GM18861 (cell line): ENCODE measurements around the gene SUPT4H1.

Experiments
- ATAC-seq: cut with Tn5 transposase; IDR thresholded peaks from one replicate; pipeline ENCODE4 v1.9.1; 2021; ENCODE audit not compliant: unreplicated experiment

The SUPT4H1 gene

DNA sequence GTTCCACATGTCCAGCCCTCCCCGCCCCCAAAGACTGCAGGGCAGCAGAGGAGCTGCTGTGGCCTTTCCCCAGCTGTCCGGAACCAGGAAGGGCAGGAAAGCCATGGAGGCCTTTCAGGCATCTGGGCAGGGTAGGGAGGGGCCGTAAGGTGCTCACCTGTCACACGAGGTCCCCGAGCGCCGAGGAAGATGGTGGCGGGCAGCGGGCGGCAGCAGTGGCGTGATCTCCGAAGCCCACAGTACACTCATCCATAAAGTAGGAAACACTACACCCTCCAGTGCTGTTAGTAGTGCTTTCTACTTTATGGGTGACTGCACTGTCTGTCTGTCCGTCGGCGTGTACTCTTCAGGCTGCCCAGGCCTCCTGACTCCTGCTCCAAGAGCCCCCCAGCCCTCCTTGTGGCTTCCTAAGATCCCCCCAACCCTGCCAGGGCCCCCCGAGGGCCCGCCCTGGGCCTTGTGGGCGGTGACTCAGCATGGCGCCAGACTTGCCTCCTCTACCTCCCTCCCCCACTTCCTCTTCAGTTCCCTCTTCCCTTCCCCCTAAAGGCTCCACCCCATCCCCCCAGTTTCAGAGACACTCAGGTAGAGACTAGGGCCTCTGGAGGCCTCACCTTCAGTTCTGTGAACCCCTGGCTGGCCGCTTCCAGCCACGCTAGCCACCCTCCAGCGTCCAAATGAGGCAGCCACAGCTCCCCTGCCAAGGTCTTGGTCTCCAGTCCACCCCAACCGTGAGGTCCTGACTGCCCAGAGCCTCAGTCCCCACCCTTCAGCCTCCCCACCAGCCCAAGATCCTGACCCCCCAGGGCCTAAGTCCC, 20.8 kb downstream of the SUPT4H1 start:
- no peak for ATAC-seq

DNA sequence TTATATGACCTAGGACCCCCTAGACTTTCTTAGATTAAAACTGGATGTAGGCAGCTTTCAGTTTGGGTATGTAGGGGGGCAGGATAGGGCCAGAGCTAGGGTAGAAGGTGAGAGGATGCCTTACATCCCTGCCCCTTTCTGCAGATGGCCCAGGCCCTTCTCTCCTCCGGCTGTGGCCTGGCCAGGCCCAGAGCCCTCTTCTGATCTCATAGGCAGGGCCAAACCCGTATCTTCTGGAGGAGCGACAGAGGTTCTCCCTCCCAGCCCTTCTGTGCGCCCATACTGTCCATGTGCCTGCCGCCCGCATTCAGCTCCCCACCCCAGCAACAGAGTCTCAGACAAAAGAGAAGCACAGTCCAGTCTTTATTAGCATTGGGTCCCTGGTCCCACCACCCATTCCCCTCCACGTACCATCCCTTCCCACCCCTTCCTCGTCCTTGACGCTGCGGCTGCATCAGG, 21.4 kb downstream of the SUPT4H1 start:
- no peak for ATAC-seq

DNA sequence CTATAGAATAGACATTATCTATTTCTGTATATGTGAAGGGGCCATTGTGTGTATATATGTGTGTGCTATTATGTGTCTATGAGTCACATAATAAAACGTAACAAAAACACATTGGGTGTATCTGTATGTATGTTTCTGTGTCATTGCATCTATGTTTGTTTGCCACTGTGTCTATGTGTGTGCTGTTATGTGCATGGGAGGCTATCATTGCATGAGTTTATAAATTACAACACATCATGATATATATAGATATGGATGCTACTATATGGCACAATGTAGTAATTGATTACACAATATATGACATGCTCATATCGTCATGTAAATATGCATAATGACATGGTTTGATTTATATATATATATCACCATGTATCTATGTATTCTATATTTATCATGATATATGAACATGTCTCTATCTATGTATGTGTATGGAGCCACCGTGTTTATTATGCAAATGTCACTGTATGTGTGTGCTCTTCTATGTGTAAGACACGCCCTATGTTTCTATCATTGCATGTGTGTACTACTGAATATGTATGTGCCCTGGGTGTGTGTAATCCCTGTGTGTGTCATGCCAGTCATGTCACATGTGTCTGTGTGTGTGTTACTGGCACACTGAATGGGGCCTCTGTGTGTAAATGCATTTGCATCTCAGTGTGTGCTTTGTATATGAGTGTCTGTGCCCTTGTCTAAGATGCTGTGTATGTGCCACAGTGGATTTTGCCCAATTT, 22.0 kb downstream of the SUPT4H1 start:
- peak; percentile 21 for ATAC-seq

DNA sequence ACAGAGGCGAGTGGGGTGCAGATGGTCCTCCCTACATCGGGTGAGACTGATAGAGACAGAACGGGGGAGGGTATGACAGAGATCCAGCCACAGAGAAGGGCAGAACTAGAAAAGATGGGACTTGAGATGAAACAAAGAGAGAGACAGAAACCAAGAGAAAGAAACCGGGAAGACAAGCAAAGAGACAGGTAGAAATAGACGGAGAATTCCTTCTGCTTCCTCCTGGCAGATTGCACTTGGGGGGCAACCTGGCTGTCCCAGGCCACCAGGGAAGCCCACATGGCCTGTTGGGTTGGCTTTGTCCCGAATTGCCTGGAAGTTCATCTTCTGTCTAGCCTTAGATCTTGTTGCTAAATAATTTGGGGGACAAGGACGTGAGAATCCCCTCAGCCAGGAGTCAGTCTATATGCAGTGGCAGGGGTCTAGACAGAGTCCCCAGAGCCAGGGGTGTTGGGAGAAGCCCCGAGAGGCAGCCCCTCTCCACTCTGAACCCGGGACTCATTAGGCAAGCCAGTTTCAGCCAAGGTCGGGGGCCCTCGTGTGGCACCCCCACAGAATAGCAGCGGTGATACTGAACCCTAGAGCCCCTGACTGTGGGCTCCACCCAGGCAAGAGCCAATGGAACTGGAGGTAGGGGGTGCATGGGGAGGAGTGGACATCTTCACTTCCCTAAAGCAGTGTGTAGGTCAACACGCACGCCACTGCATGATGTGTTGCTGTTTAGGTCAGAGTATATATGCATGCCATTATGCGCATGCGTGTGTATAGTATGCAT, 22.8 kb downstream of the SUPT4H1 start:
- peak; percentile 36 for ATAC-seq

DNA sequence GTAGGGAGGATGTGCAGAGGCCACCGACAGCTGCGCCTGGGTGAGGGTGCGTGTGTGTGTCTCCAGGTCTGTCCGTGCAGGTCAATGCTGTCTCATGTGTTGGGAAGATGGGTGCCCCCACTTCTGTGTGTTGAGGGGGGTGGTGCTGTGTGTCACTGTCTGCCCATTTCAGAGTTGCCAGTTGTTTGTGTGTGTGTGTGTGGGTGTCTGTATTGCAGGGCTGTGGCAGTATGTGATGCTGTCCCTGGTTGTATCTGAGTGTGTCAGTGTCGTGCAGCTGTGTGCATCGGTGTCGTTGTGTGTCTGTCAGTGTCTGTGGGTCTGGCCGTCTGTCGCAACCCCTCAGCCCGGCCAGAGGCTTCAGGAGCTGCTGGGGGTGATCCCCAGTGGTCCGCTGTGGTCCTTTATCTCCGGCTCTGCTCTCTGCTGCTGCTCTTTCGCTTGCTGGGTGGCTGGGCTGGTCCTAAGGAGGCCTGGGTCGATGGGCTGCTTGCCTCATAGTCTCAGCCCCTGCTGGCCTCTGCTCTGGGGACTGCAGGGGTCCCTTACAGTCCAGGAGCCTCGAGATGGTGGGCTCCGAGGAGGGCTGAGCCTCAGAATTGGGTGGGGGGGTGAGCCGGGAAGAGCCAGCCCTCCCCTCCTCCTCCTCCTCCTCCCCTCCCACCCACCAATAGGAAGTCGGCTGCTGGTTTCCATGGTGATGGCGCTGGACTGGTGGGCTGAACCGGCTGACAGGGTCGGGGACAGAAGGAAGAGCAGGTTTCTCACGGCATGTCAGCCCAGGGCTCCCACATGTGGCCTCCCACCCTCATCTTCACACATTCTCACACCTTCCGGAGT, 23.6 kb downstream of the SUPT4H1 start, which contains the start of gene TSPOAP1:
TSS of gene TSPOAP1 (minus strand) at position 601 of the 840 bp plus-strand sequence. CDS start 875 bp downstream, outside the sequence.
- ATAC-seq = no peak

DNA sequence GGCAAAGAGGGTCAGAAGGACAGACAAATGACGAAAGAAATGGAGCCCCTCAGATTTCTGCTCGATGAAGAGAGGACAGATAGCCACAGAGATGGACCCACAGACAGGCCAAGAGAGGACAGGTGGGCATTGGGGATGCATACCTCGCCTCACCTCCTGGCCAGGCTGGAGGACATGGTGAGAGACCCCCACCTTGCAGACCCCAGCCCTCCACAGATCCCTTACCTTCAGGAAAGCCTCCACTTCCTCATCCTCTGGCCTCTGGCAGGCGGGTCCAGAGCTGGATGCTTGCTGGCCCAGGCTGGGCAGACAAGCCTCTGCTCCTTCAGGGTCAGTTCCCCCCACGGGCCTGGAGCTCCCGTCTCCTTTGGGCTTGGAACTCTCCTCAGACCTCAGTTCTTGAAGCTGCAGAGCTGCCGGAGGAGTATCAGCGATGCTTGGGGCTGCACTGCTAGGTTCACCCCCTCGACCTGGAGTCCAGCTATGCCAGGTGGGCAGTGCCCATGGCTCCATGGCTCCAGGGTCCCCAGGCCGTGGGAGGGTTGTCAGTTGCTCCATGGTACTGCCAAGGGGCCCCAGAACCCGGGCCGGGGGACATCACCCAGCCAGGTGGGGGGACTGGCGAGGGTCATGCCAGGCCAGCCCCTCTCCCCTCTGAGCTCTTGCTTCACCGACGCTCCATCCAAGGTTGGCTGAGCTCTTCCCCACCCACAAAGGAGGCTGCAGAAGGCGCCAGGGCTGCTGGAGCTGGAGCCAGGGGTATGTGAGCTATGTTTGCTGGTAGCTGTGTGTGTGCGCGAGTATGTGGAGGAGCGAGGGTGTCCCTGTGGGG, 24.4 kb downstream of the SUPT4H1 start:
- no peak for ATAC-seq

DNA sequence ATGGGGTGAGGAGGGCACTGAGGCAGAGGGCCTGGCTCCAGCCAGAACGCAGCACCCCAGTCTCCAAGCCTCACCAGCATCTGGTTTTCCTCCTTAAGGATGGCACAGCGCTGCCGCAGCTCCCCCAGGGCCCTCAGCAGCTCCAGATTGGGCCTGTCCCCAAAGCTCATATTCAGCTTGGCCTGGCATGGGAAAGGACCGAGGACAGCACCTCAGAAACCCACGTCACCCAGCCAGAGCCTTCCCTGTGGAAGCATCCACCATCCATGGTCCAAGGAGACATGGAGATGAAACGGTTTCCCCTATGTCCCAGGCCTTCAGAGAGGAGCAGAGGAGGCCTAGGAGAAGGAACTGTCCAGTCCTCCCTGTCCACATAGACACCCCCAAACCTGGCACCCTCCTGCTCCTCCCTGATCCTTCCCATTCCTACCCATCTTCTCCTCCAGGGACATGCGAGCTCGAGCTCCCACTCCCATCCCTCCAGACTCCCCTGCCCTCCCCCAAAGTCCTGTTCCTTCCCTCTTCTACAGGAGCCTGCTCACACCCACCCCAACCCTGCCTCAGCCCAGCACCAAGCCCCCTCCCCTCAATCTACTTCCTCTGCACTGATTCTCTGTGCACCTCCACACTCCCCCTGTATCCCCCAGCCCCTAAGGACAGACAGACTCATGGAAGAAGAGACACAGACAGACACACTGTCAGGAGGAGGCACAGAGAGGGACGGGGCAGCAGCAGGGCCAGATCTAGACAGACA, 25.2 kb downstream of the SUPT4H1 start:
- no peak for ATAC-seq

DNA sequence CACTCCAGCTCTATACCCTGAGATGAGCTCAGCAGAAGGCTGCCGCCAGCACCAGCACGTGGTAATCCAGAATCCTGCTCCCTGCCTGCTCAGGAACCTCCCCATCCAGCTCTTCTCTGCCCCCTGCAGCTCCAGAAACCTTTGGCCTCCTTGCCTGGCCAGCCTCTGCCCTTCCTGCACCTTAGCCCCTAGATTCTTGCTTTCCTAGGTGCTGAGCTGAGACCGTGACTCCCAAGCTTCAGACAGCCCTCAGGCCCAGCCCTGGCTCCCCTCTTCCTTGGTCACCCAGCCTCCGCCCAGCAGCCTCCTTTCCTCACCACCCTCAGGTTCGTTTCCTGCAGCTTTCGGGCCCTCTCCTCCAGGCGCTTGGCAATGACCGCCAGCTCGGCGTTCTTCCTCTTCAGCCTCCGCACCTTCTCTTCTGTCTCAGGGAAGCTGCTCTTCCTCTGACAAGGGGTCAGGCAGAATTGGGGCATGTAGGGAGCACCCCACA, 26.0 kb downstream of the SUPT4H1 start:
- ATAC-seq = no peak

DNA sequence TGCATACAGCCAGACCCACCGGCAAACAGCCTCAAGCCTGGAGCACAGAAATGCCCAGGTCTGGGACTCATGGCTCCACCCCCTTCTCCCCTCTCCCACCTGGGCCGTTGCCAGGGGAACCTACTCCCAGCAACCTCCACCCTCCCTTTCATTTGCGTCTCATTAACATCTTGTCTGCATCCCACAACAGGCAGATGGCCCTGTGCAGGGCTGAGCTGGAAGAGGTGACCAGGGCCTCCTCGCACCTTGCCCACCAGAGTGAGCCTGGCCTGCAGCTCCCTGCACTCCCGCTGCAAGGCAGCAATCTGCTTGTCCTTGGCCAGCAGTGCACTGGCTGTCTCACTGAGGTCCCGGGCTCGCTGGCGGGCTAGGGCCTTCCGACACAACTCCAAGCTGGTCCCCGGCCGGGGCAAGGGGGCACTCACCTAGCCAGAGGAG, 26.7 kb downstream of the SUPT4H1 start:
- no peak for ATAC-seq

DNA sequence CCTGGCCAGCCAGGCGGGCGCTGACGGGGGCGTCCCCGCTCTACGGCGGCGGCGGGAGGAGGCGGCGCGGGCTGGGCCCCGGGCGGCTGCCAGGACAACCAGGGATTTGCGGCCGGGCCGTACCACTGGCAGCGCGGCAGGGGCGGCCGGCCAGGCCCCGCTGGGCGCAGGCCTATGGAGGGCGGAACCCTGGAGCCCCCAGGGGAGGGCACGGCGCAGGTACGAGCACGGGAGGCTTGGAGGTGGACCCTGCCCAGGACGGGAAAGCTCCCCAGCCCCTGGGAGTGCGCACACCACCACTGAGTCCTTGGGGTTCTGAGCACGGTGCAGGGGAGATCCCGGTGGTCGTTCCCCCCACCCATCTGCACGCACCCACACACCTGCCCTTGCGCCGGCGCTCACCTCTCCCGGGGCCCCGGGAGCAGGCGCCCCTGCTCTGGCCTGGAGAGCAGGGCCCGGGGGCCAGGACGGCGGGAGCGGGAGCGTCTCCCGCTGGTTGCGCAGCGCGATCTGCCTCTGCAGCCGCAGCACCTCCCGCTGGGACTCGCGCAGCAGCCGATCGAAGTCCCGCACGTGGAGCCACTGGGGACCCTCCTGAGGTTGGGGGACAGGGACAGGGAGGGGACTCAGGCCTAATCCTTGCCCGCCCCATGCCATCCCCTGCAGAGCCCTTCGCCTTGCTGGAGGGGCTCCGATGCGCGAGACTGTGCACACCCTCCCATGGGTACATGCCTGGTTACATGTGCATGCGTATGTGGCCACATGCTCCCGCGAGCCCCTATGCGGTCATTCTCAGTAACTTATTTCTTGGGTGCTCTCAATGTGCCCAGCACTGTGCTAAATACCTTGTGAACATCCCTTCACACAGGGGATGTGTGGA, 27.4 kb downstream of the SUPT4H1 start:
- no peak for ATAC-seq

DNA sequence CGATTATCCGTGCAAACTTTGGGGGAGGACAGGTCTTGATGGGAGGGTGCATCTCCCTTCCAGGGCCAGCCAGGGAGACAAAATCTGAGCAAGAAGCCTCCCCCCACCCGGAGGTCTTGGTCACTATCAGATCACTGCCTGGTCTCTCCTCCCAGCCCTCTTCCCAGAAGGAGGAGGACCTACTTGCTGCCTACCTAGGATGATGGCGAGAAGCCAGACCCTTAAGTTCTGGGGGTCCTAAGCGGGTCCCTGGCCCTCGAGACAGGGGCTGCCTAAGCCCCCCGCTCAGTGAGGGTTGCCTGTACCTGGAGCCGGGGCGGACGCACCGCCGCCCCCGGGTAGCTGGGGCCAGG, 28.0 kb downstream of the SUPT4H1 start:
- no peak for ATAC-seq

DNA sequence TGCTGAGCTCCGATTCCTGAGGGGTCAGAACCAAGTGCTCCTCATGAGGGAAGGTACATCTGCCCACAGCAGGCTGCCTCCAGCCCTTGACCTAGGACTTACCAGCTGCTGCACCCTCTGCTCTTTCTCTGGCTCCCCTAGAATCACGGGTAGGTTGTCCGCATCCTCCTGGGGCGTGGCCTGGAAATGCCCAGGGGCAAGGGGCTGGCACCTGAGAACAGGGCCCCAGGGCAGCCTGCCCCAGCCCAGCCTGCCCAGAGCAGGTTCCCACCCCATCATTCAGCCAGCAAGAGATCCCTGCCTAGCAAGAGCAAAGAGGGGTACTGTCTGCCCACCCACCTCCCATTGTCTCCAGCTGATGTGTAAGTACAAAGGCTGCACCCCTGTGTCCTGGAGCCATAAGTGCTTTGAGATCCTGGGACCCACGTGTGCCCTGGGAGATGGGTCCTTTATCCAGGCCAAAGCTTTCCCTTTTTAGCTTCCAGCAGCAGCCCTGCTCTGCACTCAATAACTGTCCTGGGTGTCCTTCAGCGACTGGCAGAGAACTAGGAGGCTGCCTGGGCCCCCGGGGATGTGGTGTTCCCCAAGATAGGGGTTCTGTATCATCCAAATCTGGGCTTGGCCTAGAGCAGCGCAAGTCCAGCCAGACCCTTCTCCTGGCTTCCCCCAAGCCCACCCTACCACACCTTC, 28.5 kb downstream of the SUPT4H1 start:
- ATAC-seq = no peak

DNA sequence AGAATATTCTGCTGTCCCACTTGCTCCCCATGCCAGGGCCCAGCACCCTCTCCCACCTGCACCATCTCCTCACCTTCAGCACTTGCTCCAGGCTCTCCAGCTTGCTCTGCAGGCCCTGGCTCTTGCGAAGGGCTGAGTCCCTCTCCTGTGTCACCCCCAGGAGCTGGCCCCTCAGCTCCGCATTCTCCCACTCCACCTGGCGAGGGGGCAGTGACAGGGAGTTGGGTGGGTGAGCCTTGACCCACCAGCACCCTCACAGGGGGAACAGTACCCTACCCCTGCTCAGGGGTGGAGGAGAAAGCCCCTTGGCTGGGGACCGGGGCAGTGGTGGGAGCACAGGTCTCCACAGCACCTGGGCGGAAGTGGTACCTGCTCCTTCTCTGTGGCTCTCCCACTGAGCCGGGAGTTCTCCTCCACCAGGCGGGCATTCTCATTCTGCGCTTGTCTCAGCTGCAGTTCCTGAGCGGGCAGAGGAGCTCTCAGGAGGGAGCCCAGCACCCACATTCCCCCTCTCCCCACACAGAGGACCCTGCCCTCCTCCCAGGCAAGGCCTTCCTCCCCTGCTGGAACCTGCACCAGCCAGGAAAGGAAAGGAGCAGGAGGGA, 29.3 kb downstream of the SUPT4H1 start:
- ATAC-seq = no peak

DNA sequence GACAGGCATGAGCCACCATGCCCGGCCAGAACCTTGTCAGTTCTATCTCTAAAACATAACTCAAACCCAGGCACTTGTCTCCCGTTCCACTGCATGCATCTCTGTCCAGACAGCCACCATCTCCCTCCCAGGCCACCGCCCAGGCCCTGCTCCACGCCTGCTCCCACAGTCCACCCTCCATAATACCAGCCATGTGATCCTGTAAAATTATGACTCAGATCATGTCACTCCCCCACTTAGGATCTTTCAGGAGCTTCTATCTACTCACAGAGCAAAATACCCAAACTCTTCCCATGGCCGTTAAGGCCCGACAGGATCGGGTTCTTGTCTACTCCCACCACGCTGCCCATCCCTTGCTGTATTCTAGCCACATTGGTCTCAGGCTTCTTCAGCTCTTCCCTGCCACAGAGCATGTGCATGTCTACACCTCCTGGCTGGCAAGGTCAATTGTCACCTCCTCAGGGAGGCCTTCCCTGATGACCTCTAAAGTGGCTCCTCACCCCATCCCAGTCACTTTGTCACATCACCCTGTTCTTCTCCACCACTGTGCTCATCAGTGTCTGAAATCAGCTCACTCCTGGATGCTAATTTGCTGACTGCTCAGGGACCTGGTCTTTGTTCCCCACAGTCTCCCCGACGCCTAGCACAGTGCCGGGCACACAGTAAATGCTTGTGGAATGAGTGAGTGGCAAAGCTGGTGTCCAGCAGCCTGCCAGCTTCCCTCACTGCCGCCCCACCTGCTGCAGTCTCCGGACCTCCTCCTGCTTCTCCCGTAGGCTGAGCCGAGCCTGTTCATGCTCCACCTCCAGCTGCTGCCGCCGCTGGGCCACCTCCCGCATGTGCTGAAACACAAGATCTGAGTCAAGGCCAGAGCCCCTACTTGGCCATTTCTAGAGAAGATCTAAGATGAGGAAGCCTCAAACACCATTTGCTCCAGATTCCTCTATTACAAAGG, 30.2 kb downstream of the SUPT4H1 start:
- ATAC-seq = no peak

DNA sequence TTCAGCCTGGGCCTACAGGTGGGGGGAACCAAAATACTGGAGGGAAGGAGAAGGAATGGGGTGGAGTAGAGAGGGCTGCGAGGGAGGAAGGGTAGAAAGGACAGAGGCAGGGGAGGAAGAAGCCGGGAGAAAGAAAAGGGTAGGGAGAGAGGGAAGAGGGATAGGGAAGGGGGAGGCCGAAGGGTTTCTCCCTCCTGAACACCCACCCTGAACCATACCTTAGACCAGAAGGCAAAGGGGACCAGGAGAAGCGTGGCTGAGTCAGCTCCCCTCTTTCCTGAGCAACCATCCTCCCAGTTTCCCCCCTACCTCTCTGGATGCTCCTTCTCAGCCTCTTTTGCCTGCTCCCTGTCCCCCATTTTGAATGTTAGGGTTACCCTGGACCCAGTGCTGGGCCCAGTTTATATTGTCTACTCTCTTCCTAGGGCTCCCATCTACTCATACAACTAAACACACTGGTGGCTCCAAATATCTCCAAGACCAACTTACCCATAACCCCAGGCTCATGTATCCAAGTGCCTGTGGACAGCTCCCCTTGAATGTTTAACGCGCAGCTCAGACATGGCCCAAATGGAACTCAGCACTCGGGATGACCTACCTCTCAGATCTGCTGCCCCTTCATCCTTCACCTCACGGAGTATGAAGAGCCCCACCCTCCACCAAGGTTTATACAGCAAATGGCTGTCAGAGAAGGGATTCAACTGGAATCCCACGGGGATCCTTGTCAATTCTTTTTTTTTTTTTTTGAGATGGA, 31.3 kb downstream of the SUPT4H1 start:
- ATAC-seq = no peak
